SK-N-MC (cell line): ENCODE results near the gene COQ2.
"Not testable (repeated sequence)": the region's sequence is repeated elsewhere in the genome, so short reads cannot be mapped to it uniquely, and the experiment has no call there.

Source experiments
- DNase-seq: peaks from one replicate; pipeline ENCODE4 v3.0.0-alpha.2; 2011; ENCODE audit warnings: low read depth, low spot score
- H3K27ac ChIP-seq: fragments of 200-600 bp; sonication (generic); 2 replicates; pipeline ENCODE4 v1.5.1; 2016; ENCODE audit warnings: mixed run types
- H3K36me3 ChIP-seq: fragments of 200-600 bp; sonication (generic); 2 replicates; pipeline ENCODE4 v1.6.1; 2017; ENCODE audit warnings: antibody characterized with exemption, low read length, mixed read lengths; ENCODE audit not compliant: insufficient read depth
- H3K4me3 ChIP-seq: fragments of 200-600 bp; sonication (generic); 2 replicates; pipeline ENCODE4 v1.5.1; 2016
- H3K9ac ChIP-seq: fragments of 200-600 bp; sonication (generic); 2 replicates; pipeline ENCODE4 v1.8.0; 2017; ENCODE audit warnings: mixed run types, mixed read lengths; ENCODE audit not compliant: insufficient read length
- H3K9me3 ChIP-seq: fragments of 200-600 bp; sonication (generic); 2 replicates; pipeline ENCODE4 v1.6.1; 2017; ENCODE audit warnings: low read depth, mild to moderate bottlenecking, antibody characterized with exemption, low read length, moderate library complexity, mixed read lengths
- EZH2 ChIP-seq: fragments of 200-600 bp; sonication (generic); IDR thresholded peaks from one replicate; pipeline ENCODE4 v1.6.1; 2017; ENCODE audit warnings: antibody characterized with exemption
- FOXP2 ChIP-seq: optimal IDR thresholded peaks from 2 replicates; pipeline ENCODE3; 2011; ENCODE audit warnings: mild to moderate bottlenecking, moderate library complexity; ENCODE audit not compliant: insufficient read depth; ENCODE audit errors: extremely low read length, control extremely low read depth
- POLR2AphosphoS5 ChIP-seq: IDR thresholded peaks from 2 replicates; pipeline ENCODE4 v1.6.1; 2012; ENCODE audit warnings: mild to moderate bottlenecking, low read depth, low read length, borderline replicate concordance

The COQ2 gene

GRCh38 chr4:83293305-83294046 is 8.9 kb upstream of the COQ2 start:
- Histone ChIP-seq H3K4me3 (no peak overlapping the region), H3K9me3 (no peaks in the 10 kb centered on the region), H3K27ac (no peak overlapping the region), H3K36me3 (no peaks in the 10 kb centered on the region), H3K9ac (no peak overlapping the region)
- TF ChIP-seq FOXP2 (no peak), EZH2 (no peak), POLR2AphosphoS5 (no peak)
- DNase-seq: no peak

- H3K9me3 ChIP-seq, H3K9ac ChIP-seq: not testable (repeated sequence)
These were observed 5.6 kb upstream of the COQ2 start for GRCh38 chr4:83290059-83290774.

GRCh38 chr4:83288381-83288780 is 3.8 kb upstream of the COQ2 start:
- H3K9ac ChIP-seq, H3K9me3 ChIP-seq, H3K36me3 ChIP-seq, H3K27ac ChIP-seq, H3K4me3 ChIP-seq, DNase-seq: not testable (repeated sequence)

More at GRCh38 chr4:83290059-83290774, 5.6 kb upstream of the COQ2 start:
- H3K27ac ChIP-seq, H3K36me3 ChIP-seq, H3K4me3 ChIP-seq, DNase-seq: not testable (repeated sequence)

- TF ChIP-seq EZH2 (no peak), FOXP2 (no peak), POLR2AphosphoS5 (no peak)
- peak overlapping the region; percentile 71 for H3K27ac ChIP-seq
- peak overlapping the region; percentile 86 for H3K9ac ChIP-seq
- DNase-seq: no peak
- H3K9me3 ChIP-seq: no peaks in the 10 kb centered on the region
- H3K4me3 ChIP-seq: peak overlapping the region; percentile 93
- no peaks in the 10 kb centered on the region for H3K36me3 ChIP-seq
These were observed 433 bp upstream of the COQ2 start for GRCh38 chr4:83285055-83285407.

GRCh38 chr4:83283181-83283580 is 1.4 kb downstream of the COQ2 start:
- TF ChIP-seq FOXP2 (no peak), EZH2 (no peak), POLR2AphosphoS5 (no peak)
- peaks cover 8% of the 10 kb centered on the region for H3K36me3 ChIP-seq
- peak overlapping the region; percentile 86 for H3K9ac ChIP-seq
- no peak overlapping the region for H3K27ac ChIP-seq
- no peaks in the 10 kb centered on the region for H3K9me3 ChIP-seq
- H3K4me3 ChIP-seq: peak overlapping the region; percentile 93
- DNase-seq: no peak

GRCh38 chr4:83282049-83282535 is 2.5 kb downstream of the COQ2 start:
- Histone ChIP-seq H3K9ac (peak overlapping the region; percentile 39), H3K4me3 (peak overlapping the region; percentile 45), H3K36me3 (peaks cover 14% of the 10 kb centered on the region), H3K9me3 (no peaks in the 10 kb centered on the region), H3K27ac (no peak overlapping the region)
- DNase-seq: peak; percentile 51
- TF ChIP-seq FOXP2 (no peak), POLR2AphosphoS5 (no peak), EZH2 (no peak)

- DNase-seq: no peak
- no peak overlapping the region for H3K9ac ChIP-seq
- no peak overlapping the region for H3K27ac ChIP-seq
- peak overlapping the region; percentile 45; the same call in 1 of the 2 replicates for H3K4me3 ChIP-seq
- no peaks in the 10 kb centered on the region for H3K9me3 ChIP-seq
- peaks cover 16% of the 10 kb centered on the region for H3K36me3 ChIP-seq
- TF ChIP-seq EZH2: no peak
- TF ChIP-seq FOXP2: no peak
- TF ChIP-seq POLR2AphosphoS5: no peak
These were observed 3.3 kb downstream of the COQ2 start for GRCh38 chr4:83281307-83281706.

- no peak overlapping the region for H3K9ac ChIP-seq
- TF ChIP-seq FOXP2: no peak
- TF ChIP-seq POLR2AphosphoS5: no peak
- no peak for TF ChIP-seq EZH2
- H3K9me3 ChIP-seq: no peaks in the 10 kb centered on the region
- no peak overlapping the region for H3K4me3 ChIP-seq
- H3K27ac ChIP-seq: no peak overlapping the region
- DNase-seq: no peak
- peaks cover 32% of the 10 kb centered on the region for H3K36me3 ChIP-seq
These were observed 8.1 kb downstream of the COQ2 start for GRCh38 chr4:83276299-83277040.

GRCh38 chr4:83273926-83274325 is 10.7 kb downstream of the COQ2 start:
- not testable (repeated sequence) for H3K4me3 ChIP-seq, H3K9ac ChIP-seq, H3K9me3 ChIP-seq, DNase-seq, H3K27ac ChIP-seq
- H3K36me3 ChIP-seq: peaks cover 48% of the 10 kb centered on the region
